WTC11 (cell line): ENCODE data around the gene ABLIM3. TPM values are rescaled to one million over a fixed set of nuclear protein-coding genes. Genes with fewer than 3 reads are reported as not detected.

ENCODE experiments used
- ATAC-seq: fragments of 200-7000 bp; cut with Tn5 transposase; 2 replicates; pipeline ENCODE4 v1.10.0; 2021; ENCODE audit warnings: mild to moderate bottlenecking, moderate library complexity
- CTCF ChIA-PET: fragments of 300-600 bp; sonication (Branson Sonifier 250); formaldehyde crosslinking; loops from one replicate; lab custom pipeline; 2021; ENCODE audit warnings: antibody characterized with exemption; lab: Charles Lee
- POLR2A ChIA-PET: fragments of 350-600 bp; sonication (Branson Sonifier 250); formaldehyde crosslinking; loops from one replicate; lab custom pipeline; 2021; ENCODE audit warnings: antibody characterized with exemption; lab: Charles Lee
- DNase-seq: peaks from one replicate; pipeline ENCODE4 v3.0.0; 2021; ENCODE audit warnings: low spot score
- H3K27ac Mint-ChIP-seq: 2 replicates; pipeline ENCODE4 v1.8.0; 2021; ENCODE audit warnings: mixed read lengths
- H3K27me3 Mint-ChIP-seq: 2 replicates; pipeline ENCODE4 v1.8.0; 2021; ENCODE audit warnings: low read depth, mild to moderate bottlenecking, moderate library complexity, mixed read lengths
- H3K36me3 Mint-ChIP-seq: 2 replicates; pipeline ENCODE4 v1.8.0; 2021; ENCODE audit warnings: mixed read lengths
- H3K4me1 Mint-ChIP-seq: 2 replicates; pipeline ENCODE4 v1.8.0; 2022; ENCODE audit warnings: mixed read lengths
- H3K4me3 Mint-ChIP-seq: 2 replicates; pipeline ENCODE4 v1.8.0; 2021; ENCODE audit warnings: mild to moderate bottlenecking, moderate library complexity, mixed read lengths
- H3K9me3 Mint-ChIP-seq: 2 replicates; pipeline ENCODE4 v1.8.0; 2021; ENCODE audit warnings: mixed read lengths
- AR ChIP-seq: fragments of 250-450 bp; sonication (Bioruptor Pico); IDR thresholded peaks from 2 replicates; pipeline ENCODE4 v1.9.0; 2021; ENCODE audit warnings: mild to moderate bottlenecking
- ATF1 ChIP-seq: sonication (generic); formaldehyde crosslinking; IDR thresholded peaks from 2 replicates; pipeline ENCODE4 v1.8.1; 2023; ENCODE audit warnings: mild to moderate bottlenecking, moderate library complexity, missing genetic modification reagents
- CTCF ChIP-seq: fragments of 200-600 bp; IDR thresholded peaks from 2 replicates; pipeline ENCODE4 v1.8.0; 2022; ENCODE audit warnings: antibody characterized with exemption
- ELF4 ChIP-seq: sonication (generic); formaldehyde crosslinking; IDR thresholded peaks from 2 replicates; pipeline ENCODE4 v1.8.1; 2022; ENCODE audit warnings: low read depth, mild to moderate bottlenecking, moderate library complexity, missing genetic modification reagents
- FOXP1 ChIP-seq: sonication (generic); formaldehyde crosslinking; IDR thresholded peaks from 2 replicates; pipeline ENCODE4 v1.8.0; 2022; ENCODE audit warnings: missing genetic modification reagents, mild to moderate bottlenecking, moderate library complexity, borderline replicate concordance
- FOXP4 ChIP-seq: sonication (generic); formaldehyde crosslinking; IDR thresholded peaks from 2 replicates; pipeline ENCODE4 v1.8.0; 2022; ENCODE audit warnings: mild to moderate bottlenecking, missing genetic modification reagents
- GABPB1 ChIP-seq: sonication (generic); formaldehyde crosslinking; IDR thresholded peaks from 2 replicates; pipeline ENCODE4 v1.8.1; 2023; ENCODE audit warnings: mild to moderate bottlenecking, missing genetic modification reagents
- IRF2 ChIP-seq: sonication (generic); formaldehyde crosslinking; IDR thresholded peaks from 2 replicates; pipeline ENCODE4 v1.8.0; 2022; ENCODE audit warnings: low read depth, missing genetic modification reagents, borderline replicate concordance
- MXD4 ChIP-seq: fragments of 250-450 bp; sonication (Bioruptor Pico); IDR thresholded peaks from 2 replicates; pipeline ENCODE4 v1.8.0; 2021; ENCODE audit warnings: mild to moderate bottlenecking, moderate library complexity, borderline replicate concordance
- NR1H2 ChIP-seq: sonication (generic); formaldehyde crosslinking; IDR thresholded peaks from 2 replicates; pipeline ENCODE4 v1.9.0; 2021; ENCODE audit warnings: mild to moderate bottlenecking, moderate library complexity, missing genetic modification reagents
- NR3C1 ChIP-seq: sonication (generic); formaldehyde crosslinking; conservative IDR thresholded peaks from 2 replicates; pipeline ENCODE4 v1.8.1; 2023; ENCODE audit warnings: low read depth, mild to moderate bottlenecking, missing genetic modification reagents
- RORB ChIP-seq: fragments of 250-450 bp; sonication (Bioruptor Pico); IDR thresholded peaks from 2 replicates; pipeline ENCODE4 v1.9.0; 2021; ENCODE audit warnings: mild to moderate bottlenecking
- SP1 ChIP-seq: sonication (generic); formaldehyde crosslinking; conservative IDR thresholded peaks from 2 replicates; pipeline ENCODE4 v1.8.1; 2022; ENCODE audit warnings: missing genetic modification reagents
- TEAD4 ChIP-seq: sonication (generic); formaldehyde crosslinking; IDR thresholded peaks from 2 replicates; pipeline ENCODE4 v1.8.0; 2022; ENCODE audit warnings: mild to moderate bottlenecking, missing genetic modification reagents
- USF1 ChIP-seq: sonication (generic); formaldehyde crosslinking; IDR thresholded peaks from 2 replicates; pipeline ENCODE4 v1.8.0; 2022; ENCODE audit warnings: mild to moderate bottlenecking, missing genetic modification reagents
- USF2 ChIP-seq: sonication (generic); formaldehyde crosslinking; IDR thresholded peaks from 2 replicates; pipeline ENCODE4 v1.8.1; 2023; ENCODE audit warnings: mild to moderate bottlenecking, missing genetic modification reagents, moderate library complexity
- ZNF263 ChIP-seq: sonication (generic); formaldehyde crosslinking; IDR thresholded peaks from 2 replicates; pipeline ENCODE4 v1.8.1; 2022; ENCODE audit warnings: low read depth, mild to moderate bottlenecking, moderate library complexity, missing genetic modification reagents
- ZNF396 ChIP-seq: fragments of 250-450 bp; sonication (Bioruptor Pico); IDR thresholded peaks from 2 replicates; pipeline ENCODE4 v1.8.0; 2021; ENCODE audit warnings: mild to moderate bottlenecking, moderate library complexity, borderline replicate concordance
- ZNF416 ChIP-seq: fragments of 250-450 bp; sonication (Bioruptor Pico); IDR thresholded peaks from 2 replicates; pipeline ENCODE4 v1.9.0; 2021; ENCODE audit warnings: mild to moderate bottlenecking, inconsistent platforms
- ZNF512 ChIP-seq: sonication (generic); formaldehyde crosslinking; IDR thresholded peaks from 2 replicates; pipeline ENCODE4 v1.8.1; 2022; ENCODE audit warnings: missing genetic modification reagents, borderline replicate concordance
- ZSCAN18 ChIP-seq: fragments of 250-450 bp; sonication (Bioruptor Pico); IDR thresholded peaks from 2 replicates; pipeline ENCODE4 v2.1.2; 2022; ENCODE audit warnings: mild to moderate bottlenecking, moderate library complexity
- total RNA-seq: library from RNA; stranded (reverse); gene quantifications from 3 replicates; pipeline ENCODE4 v1.2.3, GENCODE V29; 2021

The ABLIM3 gene
- total RNA-seq, 1 experiment from 2014 or later: 0.33 TPM

- TF ChIP-seq ZNF512 (CRISPR knock-in tag): no peak
- TF ChIP-seq TEAD4 (CRISPR knock-in tag): no peak
- no peak for TF ChIP-seq MXD4 (CRISPR knock-in tag)
- no peak for TF ChIP-seq FOXP4 (CRISPR knock-in tag)
- no peak for TF ChIP-seq SP1 (CRISPR knock-in tag)
- TF ChIP-seq RORB (CRISPR knock-in tag): no peak
These were observed 97.2 kb downstream of the ABLIM3 start (continued) for GRCh38 chr5:149238540-149238939.

GRCh38 chr5:149239917-149240316 lies 98.6 kb downstream of the ABLIM3 start:
- ATAC-seq (no peak), DNase-seq (no peak)
- Mint-ChIP-seq H3K27ac (no peak overlapping the region), H3K36me3 (no peaks in the 10 kb centered on the region), H3K4me3 (no peak overlapping the region), H3K9me3 (no peaks in the 10 kb centered on the region), H3K4me1 (peaks cover 3% of the 10 kb centered on the region; the same call in 1 of the 2 replicates), H3K27me3 (peaks cover 4% of the 10 kb centered on the region; the same call in 1 of the 2 replicates)
- POLR2A ChIA-PET: no interaction called here
- CTCF ChIA-PET: interaction anchor here (1.6 kb wide), 1 partner anchor 29 kb away, joined by 3 read pairs; no protein-coding TSS in a partner anchor
- TF ChIP-seq ZNF396 (CRISPR knock-in tag) (no peak), ZSCAN18 (CRISPR knock-in tag) (no peak), NR1H2 (CRISPR knock-in tag) (no peak), ELF4 (CRISPR knock-in tag) (no peak), AR (CRISPR knock-in tag) (no peak), USF2 (CRISPR knock-in tag) (no peak), ZNF416 (no peak), NR3C1 (no peak), ZNF263 (CRISPR knock-in tag) (no peak), USF1 (CRISPR knock-in tag) (no peak), GABPB1 (CRISPR knock-in tag) (no peak), FOXP1 (CRISPR knock-in tag) (no peak), CTCF (no peak), IRF2 (CRISPR knock-in tag) (no peak), ATF1 (CRISPR knock-in tag) (no peak)
